BE2C (cell line): ENCODE measurements around the gene GRID1.
A peak's percentile ranks its signal among the peaks of the same experiment; 100 is the strongest.

ENCODE experiments used
- DNase-seq: peaks from one replicate; pipeline ENCODE4 v3.0.0-alpha.2; 2020
- H3K27me3 ChIP-seq: fragments of 250-450 bp; sonication (Bioruptor Pico); 2 replicates; pipeline ENCODE4 v1.5.1; 2020; ENCODE audit warnings: mild to moderate bottlenecking
- H3K36me3 ChIP-seq: fragments of 250-450 bp; sonication (Bioruptor Pico); 2 replicates; pipeline ENCODE4 v1.5.1; 2020; ENCODE audit warnings: mild to moderate bottlenecking
- H3K4me1 ChIP-seq: fragments of 250-450 bp; sonication (Bioruptor Pico); 2 replicates; pipeline ENCODE4 v1.5.1; 2020
- H3K4me3 ChIP-seq: 2 replicates; pipeline ENCODE4 v1.5.1; 2011; ENCODE audit warnings: low read depth, low read length
- H3K9me3 ChIP-seq: fragments of 250-450 bp; sonication (Bioruptor Pico); 2 replicates; pipeline ENCODE4 v1.5.1; 2020
- TF ChIP-seq, protein P1 (sequence below): IDR thresholded peaks from 2 replicates; pipeline ENCODE4 v1.5.1; 2012; ENCODE audit warnings: mild to moderate bottlenecking, low read depth, low read length

GRID1 gene

DNA sequence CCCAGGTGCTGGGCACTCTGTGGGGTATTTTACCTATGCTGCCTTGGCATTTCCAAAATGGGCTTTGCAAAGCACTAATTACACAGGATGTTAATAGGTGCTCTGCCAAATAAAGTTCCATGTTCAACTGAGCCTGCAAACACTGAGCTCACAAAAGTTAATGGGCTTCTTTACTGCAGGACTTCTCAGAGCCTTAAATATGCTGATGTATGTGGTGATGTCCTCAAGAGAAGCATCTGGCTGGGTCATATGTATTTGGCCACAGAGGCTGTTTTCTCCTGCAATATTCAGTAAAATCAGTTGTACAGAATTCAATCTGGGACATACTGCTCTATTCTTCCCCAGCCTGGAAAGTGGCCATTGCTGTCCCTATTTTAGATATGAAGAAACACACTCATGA is 31.3 kb downstream of the GRID1 start:
- TF ChIP-seq, protein P1, sequence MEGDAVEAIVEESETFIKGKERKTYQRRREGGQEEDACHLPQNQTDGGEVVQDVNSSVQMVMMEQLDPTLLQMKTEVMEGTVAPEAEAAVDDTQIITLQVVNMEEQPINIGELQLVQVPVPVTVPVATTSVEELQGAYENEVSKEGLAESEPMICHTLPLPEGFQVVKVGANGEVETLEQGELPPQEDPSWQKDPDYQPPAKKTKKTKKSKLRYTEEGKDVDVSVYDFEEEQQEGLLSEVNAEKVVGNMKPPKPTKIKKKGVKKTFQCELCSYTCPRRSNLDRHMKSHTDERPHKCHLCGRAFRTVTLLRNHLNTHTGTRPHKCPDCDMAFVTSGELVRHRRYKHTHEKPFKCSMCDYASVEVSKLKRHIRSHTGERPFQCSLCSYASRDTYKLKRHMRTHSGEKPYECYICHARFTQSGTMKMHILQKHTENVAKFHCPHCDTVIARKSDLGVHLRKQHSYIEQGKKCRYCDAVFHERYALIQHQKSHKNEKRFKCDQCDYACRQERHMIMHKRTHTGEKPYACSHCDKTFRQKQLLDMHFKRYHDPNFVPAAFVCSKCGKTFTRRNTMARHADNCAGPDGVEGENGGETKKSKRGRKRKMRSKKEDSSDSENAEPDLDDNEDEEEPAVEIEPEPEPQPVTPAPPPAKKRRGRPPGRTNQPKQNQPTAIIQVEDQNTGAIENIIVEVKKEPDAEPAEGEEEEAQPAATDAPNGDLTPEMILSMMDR: no peak
- H3K27me3 ChIP-seq: no peaks in the 10 kb centered on the region
- H3K9me3 ChIP-seq: no peaks in the 10 kb centered on the region
- DNase-seq: no peak
- no peaks in the 10 kb centered on the region for H3K36me3 ChIP-seq
- peaks cover 23% of the 10 kb centered on the region for H3K4me1 ChIP-seq
- H3K4me3 ChIP-seq: no peak overlapping the region

DNA sequence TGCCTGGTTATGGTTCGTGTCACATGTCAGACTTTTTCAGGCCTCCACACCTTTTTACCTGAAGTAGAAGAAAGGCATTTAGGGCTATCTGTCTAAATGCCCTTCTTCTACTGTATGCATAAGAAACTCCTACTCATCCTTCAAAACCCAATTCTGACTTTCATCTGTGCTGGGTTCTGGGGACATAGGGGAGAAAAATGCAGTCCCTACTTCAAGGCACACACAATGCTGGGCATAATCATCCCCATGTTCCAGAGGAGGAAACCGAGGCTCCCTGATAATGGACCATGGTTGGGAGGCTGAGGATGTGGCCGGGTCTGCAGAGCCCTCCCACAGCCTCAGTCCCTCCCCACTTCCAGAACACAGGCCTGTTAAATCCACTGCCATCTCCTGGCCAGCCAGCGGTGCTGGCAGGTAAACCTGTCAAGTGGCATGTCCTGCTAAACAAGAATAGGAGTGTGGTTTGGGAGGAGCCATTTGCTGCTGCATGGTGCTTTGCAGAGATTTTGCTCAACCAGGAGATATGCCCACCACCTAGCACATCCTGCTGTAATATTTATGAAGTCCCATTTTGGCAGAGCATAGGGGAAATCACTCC is 32.0 kb downstream of the GRID1 start:
- no peak for DNase-seq
- peaks cover 25% of the 10 kb centered on the region for H3K4me1 ChIP-seq
- H3K4me3 ChIP-seq: no peak overlapping the region
- no peaks in the 10 kb centered on the region for H3K9me3 ChIP-seq
- TF ChIP-seq, protein P1: peak; percentile 30; the same call in 1 of the 2 replicates
- H3K36me3 ChIP-seq: no peaks in the 10 kb centered on the region
- no peaks in the 10 kb centered on the region for H3K27me3 ChIP-seq

DNA sequence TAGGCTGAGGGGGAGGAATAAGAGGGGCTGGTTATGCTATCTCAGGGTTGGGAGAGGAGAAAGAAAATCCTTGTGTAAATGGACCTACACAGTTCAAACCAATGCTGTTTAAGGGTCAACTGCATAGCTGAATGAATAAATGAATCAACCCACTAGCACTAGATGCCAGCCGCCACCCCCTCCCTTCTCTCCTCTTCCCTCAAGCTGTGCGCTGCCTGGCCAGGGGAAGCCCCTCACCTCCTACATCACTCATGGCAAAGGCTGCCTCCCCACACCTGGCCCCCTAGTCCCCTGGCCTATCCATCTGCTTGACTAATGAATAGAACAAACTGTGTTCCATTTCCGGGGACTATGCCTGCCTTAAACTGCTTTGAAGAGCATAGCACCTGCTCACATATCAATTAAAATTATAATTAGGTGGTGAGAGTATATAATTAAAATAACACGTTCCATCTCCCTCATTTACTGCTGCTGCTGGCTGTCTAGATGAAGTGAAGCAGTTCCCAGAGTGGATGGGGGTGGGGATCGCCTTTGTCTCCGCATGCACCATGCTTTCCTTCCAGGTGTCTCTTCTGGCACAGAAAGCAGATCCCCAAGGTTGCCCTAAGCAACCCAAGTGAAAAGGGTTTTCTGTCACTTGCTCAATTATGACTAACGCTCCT is 32.6 kb downstream of the GRID1 start:
- TF ChIP-seq, protein P1: no peak
- H3K4me3 ChIP-seq: no peak overlapping the region
- no peaks in the 10 kb centered on the region for H3K27me3 ChIP-seq
- H3K9me3 ChIP-seq: no peaks in the 10 kb centered on the region
- no peaks in the 10 kb centered on the region for H3K36me3 ChIP-seq
- DNase-seq: no peak
- peaks cover 31% of the 10 kb centered on the region for H3K4me1 ChIP-seq

DNA sequence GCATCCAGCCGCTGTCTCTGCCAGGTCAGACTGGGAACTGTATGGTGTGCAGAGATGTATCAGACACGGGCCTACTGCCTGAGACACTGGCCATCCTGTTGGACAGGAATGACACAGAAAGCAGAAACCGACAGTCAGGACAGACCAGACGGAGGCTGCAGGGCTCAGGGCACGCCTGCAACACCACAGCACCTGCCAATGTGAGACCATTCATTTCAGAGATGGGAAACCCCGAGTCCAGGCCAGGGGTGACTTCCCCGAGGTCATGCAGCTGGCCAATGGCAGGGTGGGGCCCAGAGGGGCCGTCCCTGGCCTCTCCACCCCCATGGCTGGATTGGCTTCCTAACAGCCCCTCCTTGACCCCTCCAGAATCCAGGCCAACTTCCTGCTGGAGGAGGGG is 34.7 kb downstream of the GRID1 start:
- H3K4me1 ChIP-seq: peaks cover 47% of the 10 kb centered on the region
- DNase-seq: no peak
- no peaks in the 10 kb centered on the region for H3K27me3 ChIP-seq
- H3K4me3 ChIP-seq: no peak overlapping the region
- H3K9me3 ChIP-seq: no peaks in the 10 kb centered on the region
- no peaks in the 10 kb centered on the region for H3K36me3 ChIP-seq
- TF ChIP-seq, protein P1: no peak

DNA sequence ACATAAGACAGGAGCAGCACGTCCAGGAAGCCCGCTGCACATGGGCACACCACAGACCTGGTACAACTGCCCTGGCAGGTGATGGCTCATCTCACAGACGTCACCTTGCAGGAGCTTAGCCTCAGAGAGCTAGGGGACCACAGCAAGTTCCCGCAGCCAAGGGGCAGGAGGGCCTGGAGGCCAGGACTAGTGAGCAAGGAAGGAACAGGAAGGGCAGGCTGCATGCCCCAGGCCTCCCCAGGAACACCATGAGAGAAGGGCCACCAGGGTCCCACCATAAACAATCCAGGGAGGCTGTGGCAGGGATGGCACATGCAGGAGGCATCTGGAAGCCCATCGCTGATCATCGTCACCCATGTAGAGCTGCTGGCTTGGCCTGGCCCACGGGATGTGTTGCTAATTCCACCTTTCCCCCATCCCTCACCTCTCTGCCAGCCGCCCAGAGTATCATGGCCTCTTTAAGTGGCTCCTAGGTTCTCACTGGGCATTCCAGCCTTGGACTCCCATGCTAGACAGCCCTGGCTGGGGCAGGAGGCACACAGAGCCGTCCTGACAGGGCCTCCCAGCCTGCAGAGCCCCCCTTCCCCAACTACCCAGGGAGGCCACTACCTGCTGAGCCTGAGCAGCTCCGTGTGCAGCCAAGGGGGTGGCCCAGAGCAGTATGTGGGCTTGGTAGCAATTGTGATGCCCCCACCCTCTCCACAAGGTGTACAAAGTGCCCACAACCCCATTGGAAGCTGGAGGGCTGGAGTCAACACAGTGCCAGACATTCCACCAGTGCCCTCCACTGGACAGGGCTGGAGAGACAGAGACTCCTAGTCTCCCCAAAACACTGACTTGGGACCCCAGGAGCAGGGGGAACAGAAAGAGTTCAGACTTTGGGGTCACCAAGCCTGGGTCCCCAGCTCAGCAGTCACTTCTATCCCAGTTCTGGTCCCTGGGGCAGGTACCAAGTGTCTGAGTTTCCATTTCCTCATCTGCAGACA is 35.5 kb downstream of the GRID1 start:
- DNase-seq: no peak
- Histone ChIP-seq H3K27me3 (no peaks in the 10 kb centered on the region), H3K4me3 (no peak overlapping the region), H3K36me3 (no peaks in the 10 kb centered on the region), H3K4me1 (peaks cover 47% of the 10 kb centered on the region), H3K9me3 (no peaks in the 10 kb centered on the region)
- TF ChIP-seq, protein P1: peak; percentile 39
